Measurements from ENCODE around the gene TAOK3. TPM values are rescaled to one million over a fixed set of nuclear protein-coding genes. Genes with fewer than 3 reads are reported as not detected.

The TAOK3 gene
- total and polyA plus RNA-seq, 2 of the 8 experiments (the other 6 are each of a cell fraction or from before 2014, with no cell fraction given), result 5.2 to 9.3 TPM

GRCh38 chr12:118282767-118283166, 89.9 kb downstream of the TAOK3 start:
- H3K23ac ChIP-seq (ENCODE audit: insufficient read length), result no peak overlapping the region
- H3K56ac ChIP-seq (replicated peaks; ENCODE audit: insufficient read length, low read depth, low read length), result no peak overlapping the region
- H3K79me2 ChIP-seq (ENCODE audit: control insufficient read depth in 1 of 2, insufficient read depth in 2 of 2, low read length in 2 of 2), result no peaks in the 10 kb centered on the region
- no peak overlapping the region for H3K4me3 ChIP-seq (ENCODE audit: extremely low read depth in 1 of 4, insufficient read depth in 2 of 4, low read depth in 3 of 4, low read length in 4 of 4)
- ChIA-PET CTCF (ENCODE audit: partially characterized antibody) (interaction anchor here (0.5 kb wide), 1 partner anchor 340 kb away, joined by 3 read pairs; no protein-coding TSS in a partner anchor), POLR2A (ENCODE audit: partially characterized antibody) (no interaction called here)
- no peak overlapping the region for H3K14ac ChIP-seq (ENCODE audit: insufficient read length)
- no peaks in the 10 kb centered on the region for H3K4me1 ChIP-seq (replicated peaks in 1 of 4; ENCODE audit: control insufficient read depth in 3 of 4, insufficient read depth in 4 of 4, low read length in 3 of 4)
- no peaks in the 10 kb centered on the region for H3K79me1 ChIP-seq (ENCODE audit: low read depth, low read length)
- no peak overlapping the region for H3K9ac ChIP-seq (replicated peaks in 1 of 4; ENCODE audit: extremely low read depth in 1 of 4, low read depth in 3 of 4, low read length in 3 of 4)
- no peak overlapping the region for H2BK15ac ChIP-seq (ENCODE audit: low read length)
- FAIRE-seq, result no peak
- H3K9me3 ChIP-seq (ENCODE audit: insufficient read depth in 2 of 2, low read depth in 1 of 2, low read length in 1 of 2), result no peaks in the 10 kb centered on the region
- H4K91ac ChIP-seq (replicated peaks; ENCODE audit: insufficient read length, low read length), result no peak overlapping the region
- H2AK5ac ChIP-seq (ENCODE audit: low read depth, low read length), result no peak overlapping the region
- H4K8ac ChIP-seq (ENCODE audit: extremely low read depth, insufficient read depth, low read length), result no peak overlapping the region
- no peak overlapping the region for H3K18ac ChIP-seq (ENCODE audit: extremely low read depth, low read length)
- no peak overlapping the region for H3K4ac ChIP-seq (replicated peaks; ENCODE audit: insufficient read length, low read depth, low read length)
- H3K4me2 ChIP-seq (ENCODE audit: insufficient read depth in 1 of 2, low read depth in 2 of 2, low read length in 2 of 2), result no peak overlapping the region
- no peaks in the 10 kb centered on the region for H3K27me3 ChIP-seq (replicated peaks in 1 of 4; ENCODE audit: control insufficient read depth in 3 of 4, extremely low read depth in 1 of 4, insufficient read depth in 3 of 4, low read length in 3 of 4)
- no peak overlapping the region for H2BK120ac ChIP-seq (replicated peaks; ENCODE audit: low read depth, low read length)
- no peaks in the 10 kb centered on the region for H4K20me1 ChIP-seq (replicated peaks in 1 of 2; ENCODE audit: control insufficient read depth in 1 of 2, insufficient read depth in 2 of 2, low read length in 2 of 2)
- H3K27ac ChIP-seq (ENCODE audit: low read depth, low read length), result no peak overlapping the region
- no peak overlapping the region for H2BK5ac ChIP-seq (ENCODE audit: low read depth, low read length)
- DNase-seq (ENCODE audit: low read depth in 1 of 2, low spot score in 2 of 2), result no peak
- no peaks in the 10 kb centered on the region for H3K23me2 ChIP-seq (ENCODE audit: low read depth, low read length)
- H3K36me3 ChIP-seq (ENCODE audit: control insufficient read depth in 2 of 4, insufficient read depth in 4 of 4, low read length in 3 of 4), result no peaks in the 10 kb centered on the region
- WGBS, 2 experiments (ENCODE audit: extremely low coverage in 1 of 2, insufficient coverage in 1 of 2, insufficient read length in 1 of 2, insufficient replicate concordance in 2 of 2, low coverage in 1 of 2, low lambda C conversion rate in 2 of 2, missing lambda C conversion rate in 1 of 2), result 92% methylated on average over 3 of the region's 3 CpGs; no CpG with 5 or more reads in 1 of the 2 experiments
- no peak overlapping the region for H2BK12ac ChIP-seq (ENCODE audit: low read depth, low read length)
- H2AFZ ChIP-seq (ENCODE audit: low read length), result no peak overlapping the region
- no peak overlapping the region for H4K5ac ChIP-seq (ENCODE audit: insufficient read length, low read depth, low read length)
- no peak overlapping the region for H2BK20ac ChIP-seq (ENCODE audit: low read length)
- TF ChIP-seq GABPA (IDR thresholded peaks at IDR 0.05; ENCODE audit: borderline replicate concordance, insufficient read depth, low read length), result no peak
- TF ChIP-seq CREB1 (IDR thresholded peaks at IDR 0.05), result no peak
- no peak for TF ChIP-seq JUN (IDR thresholded peaks at IDR 0.05; ENCODE audit: low read depth, low read length)
- TF ChIP-seq CEBPB (IDR thresholded peaks at IDR 0.05; ENCODE audit: low read depth, low read length), result no peak
- no peak for TF ChIP-seq POU5F1 (IDR thresholded peaks at IDR 0.05; ENCODE audit: low read depth, low read length)
- no peak for TF ChIP-seq GTF2F1 (IDR thresholded peaks at IDR 0.05; ENCODE audit: borderline replicate concordance, low read depth, low read length)
- no peak for TF ChIP-seq PHF8 (conservative IDR thresholded peaks at IDR 0.05; ENCODE audit: low read depth, low read length)
- no peak for TF ChIP-seq USF2 (IDR thresholded peaks at IDR 0.05; ENCODE audit: low read length)
- no peak for TF ChIP-seq SUZ12 (IDR thresholded peaks at IDR 0.05; ENCODE audit: low read length)
